GM18499 (cell line): ENCODE data around the gene DYNLT3.

Experiments
- ATAC-seq: cut with Tn5 transposase; IDR thresholded peaks from one replicate; pipeline ENCODE4 v1.9.1; 2021; ENCODE audit warnings: moderate number of reproducible peaks; ENCODE audit not compliant: insufficient read depth, unreplicated experiment

The DYNLT3 gene

DNA sequence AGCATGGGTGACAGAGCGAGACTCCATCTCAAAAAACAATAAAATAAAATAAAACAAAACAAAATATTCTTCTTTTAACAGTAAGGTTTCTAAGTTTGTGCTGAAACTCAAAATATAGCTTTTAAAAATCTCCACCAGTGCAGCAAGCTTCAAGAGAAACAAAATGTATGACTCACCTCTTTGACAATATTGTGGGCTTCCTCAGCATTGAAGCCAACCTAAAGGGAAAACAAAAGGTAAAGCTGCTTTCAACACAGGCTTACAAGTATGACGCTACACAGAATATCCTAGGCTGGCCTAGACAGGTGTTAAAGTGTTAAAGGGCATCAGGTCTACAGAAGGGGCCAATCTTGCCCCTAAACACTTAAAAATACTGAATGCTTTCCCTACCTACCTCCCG, 1.2 kb downstream of the DYNLT3 start:
- no peak for ATAC-seq

DNA sequence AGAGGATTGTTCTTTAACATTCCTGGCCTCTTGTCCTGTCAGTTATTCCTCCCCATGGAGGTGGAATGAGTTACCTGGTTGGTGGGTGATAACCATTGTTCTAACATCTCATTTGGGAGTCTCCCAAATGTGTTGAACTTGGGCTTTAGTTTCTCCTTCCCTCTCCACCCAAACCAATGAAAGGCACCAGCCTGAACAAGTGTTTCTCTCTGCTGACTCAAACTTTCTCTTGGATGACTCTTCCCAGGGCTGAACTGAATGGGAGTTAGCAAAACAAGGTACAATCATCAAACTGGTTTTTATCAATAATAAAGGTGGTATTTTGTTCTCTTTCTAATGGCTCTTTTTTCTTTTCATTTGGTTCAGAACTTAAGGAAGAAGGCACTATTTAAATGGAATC, 2.7 kb downstream of the DYNLT3 start:
- no peak for ATAC-seq

DNA sequence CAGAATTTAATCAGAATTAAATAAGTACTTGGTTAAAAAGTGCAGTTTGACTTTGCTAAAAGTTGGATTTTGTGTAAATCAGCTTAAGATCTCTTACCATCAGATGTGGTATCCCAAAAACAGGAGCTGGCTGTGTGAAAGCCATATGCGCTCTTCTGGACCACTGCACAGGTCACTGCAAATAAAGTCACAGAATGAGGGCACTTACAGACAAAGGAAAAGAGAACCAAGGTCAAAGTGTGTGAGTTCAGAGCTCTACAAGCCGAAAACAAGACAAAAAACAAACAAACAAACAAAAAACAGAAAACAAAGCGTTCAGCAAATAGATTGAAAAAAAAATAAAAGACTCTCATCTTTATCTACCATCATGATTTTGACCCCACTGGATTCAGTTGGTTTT, 6.4 kb downstream of the DYNLT3 start:
- no peak for ATAC-seq

DNA sequence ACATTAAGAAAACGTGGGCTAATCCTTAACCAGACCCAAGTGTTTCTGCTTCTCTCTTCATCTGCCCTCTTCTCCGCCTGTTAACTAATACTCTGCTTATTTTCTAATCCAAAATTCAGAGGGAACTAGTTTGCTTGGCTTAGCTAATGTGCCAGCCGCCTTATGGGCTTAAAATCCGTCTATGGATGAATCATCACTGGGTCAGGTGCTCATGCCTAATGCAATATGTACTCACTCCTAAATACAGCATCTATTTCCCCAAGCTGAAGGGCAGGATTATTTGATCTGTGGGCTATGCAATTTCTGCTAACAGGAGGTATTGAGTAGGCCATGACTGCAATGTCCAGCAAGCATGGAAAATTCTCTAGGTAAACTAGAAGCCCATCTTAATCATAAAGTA, 12.4 kb downstream of the DYNLT3 start:
- ATAC-seq, result no peak

DNA sequence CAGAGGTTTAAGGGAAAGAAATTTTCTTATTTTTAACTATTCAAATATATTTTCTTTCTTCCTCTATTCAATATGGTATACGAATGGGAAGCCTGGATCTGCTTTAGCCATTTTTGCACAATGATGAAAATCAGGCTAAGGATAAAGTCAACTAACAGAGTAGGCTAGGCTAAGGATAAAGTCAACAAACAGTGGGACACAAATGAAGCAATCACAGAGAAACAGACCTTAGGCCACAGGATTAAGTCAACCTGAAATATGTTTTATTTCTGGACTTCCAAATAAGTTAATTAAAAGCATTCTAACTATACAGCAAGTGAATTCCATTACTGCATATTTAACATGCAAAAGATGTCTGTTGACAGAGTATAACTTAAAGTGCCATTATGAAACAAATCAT, 17.0 kb downstream of the DYNLT3 start:
- ATAC-seq, result no peak

DNA sequence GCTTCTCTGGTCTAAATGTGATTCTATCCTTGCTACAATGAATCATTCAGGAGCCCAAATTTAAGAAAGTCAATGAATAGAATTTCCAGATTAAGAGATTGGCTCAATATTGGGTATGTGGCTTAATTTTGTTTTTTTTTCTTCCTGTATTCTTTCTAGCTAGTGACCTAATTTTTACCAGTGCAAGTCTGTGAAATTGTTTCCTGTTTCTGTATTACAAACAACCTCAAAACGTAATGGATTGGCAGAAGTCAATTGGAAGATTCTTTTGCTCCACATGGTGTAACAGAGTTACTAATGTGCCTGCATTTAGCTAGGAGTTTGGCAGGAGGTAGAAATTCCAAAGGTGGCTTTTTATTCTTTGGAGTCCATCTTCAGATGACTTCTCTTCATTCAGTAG, 17.6 kb downstream of the DYNLT3 start:
- ATAC-seq, result no peak

DNA sequence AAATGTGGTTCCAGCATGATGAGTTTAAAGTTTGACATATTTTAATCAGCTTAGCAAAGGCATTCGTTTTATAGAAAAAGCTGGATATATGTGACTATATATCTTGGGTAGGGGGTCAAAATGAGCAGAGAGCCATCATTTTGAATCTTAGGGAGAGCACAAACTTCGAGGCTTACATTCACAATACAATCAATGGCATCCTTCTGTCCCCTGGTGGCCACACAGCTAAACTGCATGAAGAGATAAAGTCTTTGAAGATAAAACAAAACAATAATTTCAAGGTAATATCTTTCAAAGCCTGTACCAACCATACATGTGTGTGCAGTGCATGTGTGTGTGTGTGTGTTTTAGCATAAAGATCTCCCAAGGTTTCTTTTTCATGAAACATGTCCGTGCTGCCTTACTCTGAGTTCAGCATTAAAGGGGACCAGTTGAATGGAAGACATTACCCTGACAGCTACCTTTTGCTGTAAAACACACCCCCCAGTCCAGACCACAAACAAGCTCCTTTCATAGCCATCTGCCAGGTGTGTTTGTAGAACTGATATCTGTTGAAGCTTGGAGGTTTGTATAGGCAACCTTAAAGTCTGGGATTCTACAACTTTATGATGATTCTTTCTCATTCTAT, 22.0 kb downstream of the DYNLT3 start:
- ATAC-seq, result peak; percentile 76

DNA sequence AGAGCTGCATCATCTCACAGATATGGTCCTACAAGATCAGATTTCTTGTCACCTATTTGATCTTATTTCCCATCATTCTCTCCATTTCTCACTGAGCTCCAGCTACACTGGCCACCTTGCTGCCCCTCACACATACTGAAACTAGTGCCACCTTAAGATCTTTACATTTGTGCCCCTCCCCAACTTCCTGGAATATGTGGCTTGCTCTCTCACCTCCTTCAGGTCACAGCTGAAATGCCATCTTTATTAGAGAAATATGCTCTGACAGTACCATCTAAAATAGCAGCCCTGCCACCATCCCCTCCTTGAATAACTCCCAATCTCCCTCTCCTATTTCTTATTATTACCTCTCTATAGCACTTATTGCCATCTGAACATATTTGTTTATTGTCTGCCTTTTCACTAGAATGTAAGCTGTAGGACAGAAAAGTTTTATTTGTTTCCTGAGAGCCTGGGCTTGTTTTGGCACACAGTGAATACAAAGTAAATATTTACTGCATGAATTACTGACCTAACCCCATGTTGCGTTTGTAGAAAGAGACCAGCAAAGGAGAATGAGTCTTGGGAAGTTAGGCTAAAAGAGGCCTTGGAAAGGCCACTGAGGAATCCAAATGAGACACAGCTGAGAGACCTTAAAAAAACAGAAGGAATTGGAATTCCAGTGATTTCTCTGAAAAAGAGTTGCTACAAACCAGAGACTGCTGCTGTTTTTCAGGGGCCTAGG, 22.7 kb downstream of the DYNLT3 start:
- ATAC-seq, result no peak

DNA sequence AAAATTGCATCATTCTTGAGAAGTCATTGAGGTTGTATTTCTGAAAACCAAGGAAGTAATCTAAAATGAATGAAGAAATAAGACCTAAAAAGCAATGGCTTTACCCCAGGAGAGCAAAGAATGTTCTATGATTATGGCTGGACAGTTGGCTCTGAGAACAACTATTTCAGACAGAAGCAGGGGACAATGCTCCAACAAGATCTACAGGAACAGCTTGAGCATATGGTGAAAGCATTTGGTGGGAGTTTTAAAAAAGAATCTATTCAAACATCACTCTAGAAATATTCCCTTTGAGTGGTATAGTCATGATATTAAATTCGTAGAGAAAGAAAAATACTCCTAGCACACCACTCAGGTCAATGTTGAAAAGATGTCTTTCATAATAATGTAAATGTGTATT, 26.7 kb downstream of the DYNLT3 start:
- ATAC-seq, result no peak

DNA sequence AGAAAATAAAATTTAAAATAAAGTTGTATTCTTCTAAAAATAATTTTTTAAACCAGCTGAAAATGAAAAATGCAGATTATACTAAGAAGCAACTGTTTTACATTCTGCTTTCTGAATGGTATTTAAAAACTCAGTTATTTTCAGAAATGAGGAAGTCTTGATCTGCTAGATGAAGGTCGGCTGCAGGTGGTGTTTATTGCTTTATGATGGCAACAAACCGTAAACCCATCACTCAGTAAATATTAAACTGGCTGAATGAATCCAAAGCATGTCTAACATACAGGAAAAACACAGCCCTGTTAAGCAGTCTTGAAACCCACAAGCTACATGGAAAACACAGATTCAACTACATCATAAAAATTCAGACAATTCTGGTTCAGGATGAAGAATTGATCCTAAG, 29.3 kb downstream of the DYNLT3 start:
- ATAC-seq, result no peak

DNA sequence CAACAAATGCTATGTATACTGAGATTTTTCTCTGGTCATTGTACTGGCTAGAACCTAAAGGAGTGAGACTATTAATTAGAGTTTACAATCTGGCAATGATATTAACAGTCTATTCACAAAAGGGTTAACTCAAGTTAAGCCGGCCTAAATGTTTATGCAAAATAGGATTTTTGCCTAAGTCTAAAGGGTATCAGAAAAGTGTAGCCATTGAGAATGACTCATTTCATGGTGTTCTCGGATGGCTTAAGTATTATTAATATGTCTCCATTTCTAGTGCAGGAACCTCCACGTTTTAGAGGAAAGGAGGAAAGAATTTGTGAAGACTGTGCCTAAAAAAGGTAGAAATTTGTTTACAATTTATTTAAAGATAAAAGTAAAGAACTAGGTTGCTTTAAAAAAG, 29.8 kb downstream of the DYNLT3 start:
- no peak for ATAC-seq

DNA sequence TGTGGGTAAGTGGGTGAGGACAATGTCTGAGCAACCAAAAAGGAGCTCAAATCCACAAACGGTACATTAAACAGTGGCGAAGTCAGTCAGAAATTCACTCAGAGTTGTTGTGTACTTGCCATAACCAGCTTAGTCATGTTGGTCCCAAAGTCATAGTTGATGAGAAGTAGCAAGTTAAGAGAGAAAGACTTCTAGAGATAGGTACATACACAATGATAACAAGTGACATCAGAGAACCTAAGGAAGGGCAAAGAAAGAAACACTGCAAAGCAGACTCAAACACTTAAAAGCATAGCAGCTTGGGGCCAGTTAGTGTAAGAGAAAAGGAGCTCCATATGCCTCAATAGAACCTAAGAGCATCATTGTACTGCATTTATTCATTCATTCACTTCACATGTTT, 30.2 kb downstream of the DYNLT3 start:
- no peak for ATAC-seq

DNA sequence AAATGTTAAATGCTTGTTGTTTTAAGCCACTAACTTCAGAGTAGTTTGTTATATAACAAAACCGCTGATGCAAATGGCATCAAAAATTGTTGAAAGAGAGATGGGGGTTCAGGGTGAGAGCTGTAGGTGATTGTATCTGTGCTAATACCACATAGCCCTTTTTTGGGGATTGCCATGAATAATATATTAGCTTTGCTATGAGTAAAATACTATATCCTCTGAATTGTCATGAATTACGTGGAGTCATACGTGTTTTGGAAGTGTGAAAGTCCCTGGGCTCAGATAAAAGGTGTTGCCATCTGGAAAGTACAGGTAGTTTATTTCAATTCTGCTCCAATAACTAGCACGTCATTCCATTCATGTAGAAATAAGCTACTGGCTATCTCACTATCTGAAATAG, 30.6 kb downstream of the DYNLT3 start:
- no peak for ATAC-seq

DNA sequence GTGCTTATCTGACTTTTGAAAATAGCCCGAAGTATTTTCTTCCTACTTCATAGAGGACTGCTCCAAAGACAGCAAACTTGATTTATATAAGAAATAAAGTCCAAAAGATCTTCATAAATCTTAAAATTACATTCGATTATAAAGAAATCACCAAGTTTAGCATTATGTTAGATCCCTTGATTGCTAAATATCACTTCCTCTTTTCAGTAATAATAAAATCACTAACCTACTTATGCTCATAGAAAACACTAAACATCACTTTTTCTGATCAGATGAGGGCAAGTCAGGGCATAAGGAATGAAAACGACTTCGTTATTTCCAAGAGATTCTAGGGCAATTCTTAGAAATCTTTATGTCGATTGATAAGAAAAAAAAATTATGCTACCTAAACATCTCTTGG, 32.0 kb downstream of the DYNLT3 start:
- ATAC-seq, result peak; percentile 33

DNA sequence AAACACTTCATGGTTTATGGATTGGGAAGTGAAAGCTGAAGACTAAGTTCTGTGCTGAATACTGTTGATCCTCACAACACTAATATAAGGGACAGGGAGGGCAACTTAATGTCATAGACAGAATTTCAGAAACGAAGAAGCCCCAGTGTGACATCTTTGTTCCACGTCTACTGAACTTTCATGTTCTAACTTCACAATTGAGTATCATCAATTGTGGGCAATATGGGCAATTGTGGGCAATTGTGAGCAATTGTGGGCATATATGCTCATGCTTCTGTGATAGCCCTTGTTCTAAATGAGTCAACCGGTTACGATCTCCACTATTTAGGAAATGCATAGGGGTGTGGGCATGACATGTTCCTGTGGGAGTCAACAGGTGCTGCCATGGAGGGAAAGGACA, 33.8 kb downstream of the DYNLT3 start:
- ATAC-seq, result no peak

DNA sequence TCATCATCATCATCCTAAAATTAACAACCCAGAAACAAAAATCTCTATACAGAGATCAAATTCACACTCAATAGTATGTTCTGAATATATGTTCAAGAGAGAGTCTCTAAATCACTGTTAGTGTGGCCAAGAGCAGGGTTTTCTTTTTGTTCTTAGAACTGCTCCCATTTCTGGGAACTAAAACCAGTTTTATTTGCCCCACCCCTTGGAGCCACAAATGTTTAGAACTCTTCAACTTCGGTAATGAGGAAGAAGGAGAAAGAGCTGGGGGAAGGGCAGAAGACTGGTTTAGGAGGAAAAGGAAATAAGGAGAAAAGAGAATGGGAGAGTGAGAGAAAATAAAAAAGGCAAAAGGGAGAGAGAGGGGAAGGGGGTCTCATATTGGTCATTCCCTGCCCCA, 35.3 kb downstream of the DYNLT3 start:
- ATAC-seq, result no peak

DNA sequence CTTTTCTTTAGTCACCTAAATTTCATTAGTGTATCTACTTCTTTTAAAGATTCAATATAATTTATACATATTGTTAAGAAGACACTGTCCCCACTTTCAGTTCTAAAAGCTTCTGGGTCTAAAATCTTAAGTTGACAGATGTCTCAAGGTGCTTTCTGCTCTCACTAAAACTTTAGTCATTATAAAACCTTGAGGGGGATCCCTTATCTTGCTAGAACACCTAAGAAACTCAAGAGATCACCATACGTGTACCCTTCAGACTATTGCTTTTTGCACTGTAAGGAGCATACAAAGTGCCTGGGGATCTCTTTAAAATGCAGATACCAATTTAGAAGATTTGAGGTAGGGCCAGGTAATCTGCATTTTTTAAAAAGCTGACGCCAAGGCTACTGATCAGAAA, 37.4 kb downstream of the DYNLT3 start:
- ATAC-seq, result no peak

DNA sequence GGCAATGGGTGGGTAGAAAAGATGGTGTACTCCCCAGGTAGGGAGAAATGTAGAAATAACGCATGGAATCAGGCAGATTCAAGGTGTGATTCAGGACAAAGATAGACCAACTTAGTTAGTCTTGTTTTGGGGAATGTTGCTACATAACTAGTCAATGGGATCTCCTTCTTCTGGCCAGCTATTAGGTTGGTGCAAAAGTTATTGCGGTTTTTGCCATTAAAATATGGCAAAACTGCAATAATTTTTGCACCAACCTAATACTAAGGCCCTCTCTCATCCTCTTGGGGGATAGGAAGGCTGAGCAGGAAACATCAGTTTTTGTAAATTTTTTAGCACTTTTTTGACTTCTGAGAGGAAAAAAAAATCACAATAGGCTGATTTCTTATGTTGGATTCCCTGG, 44.3 kb downstream of the DYNLT3 start:
- no peak for ATAC-seq

DNA sequence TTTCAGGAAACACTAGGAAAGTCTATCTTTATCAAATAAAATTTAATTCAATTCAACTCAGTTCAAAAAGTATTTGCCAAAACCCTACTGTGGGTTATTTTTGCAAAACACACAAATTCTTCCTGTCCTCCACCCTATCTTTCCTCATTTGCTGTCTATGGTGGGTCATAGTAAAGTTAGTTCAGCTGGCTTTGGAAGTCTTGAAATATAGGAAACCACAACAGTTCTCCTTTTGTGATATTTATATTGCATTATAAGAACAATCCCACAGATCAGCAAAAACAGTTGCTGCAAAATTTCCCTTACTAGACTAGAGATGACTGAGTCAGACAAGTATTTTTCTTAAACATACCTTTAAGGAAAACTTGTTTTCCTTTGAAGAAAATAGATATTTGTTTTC, 45.3 kb downstream of the DYNLT3 start:
- no peak for ATAC-seq

DNA sequence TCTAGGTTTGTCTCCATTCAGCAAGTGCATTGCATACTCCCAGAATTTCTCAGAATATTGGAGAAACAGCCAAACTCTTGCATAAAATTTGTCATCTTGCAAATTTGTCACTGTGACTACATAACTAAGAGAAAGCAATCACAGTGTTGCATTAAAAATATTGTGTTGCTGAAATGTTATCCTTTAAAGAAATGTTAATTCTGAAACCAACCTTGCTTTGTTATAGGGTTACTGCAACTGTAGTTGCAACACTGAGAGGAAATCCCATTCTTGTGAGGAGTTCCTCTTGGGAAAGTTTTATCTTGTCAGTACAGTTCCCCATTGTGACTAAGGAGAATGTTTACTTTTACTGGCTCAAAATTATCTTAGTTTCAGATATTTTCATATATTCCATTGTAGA, 46.7 kb downstream of the DYNLT3 start:
- no peak for ATAC-seq

DNA sequence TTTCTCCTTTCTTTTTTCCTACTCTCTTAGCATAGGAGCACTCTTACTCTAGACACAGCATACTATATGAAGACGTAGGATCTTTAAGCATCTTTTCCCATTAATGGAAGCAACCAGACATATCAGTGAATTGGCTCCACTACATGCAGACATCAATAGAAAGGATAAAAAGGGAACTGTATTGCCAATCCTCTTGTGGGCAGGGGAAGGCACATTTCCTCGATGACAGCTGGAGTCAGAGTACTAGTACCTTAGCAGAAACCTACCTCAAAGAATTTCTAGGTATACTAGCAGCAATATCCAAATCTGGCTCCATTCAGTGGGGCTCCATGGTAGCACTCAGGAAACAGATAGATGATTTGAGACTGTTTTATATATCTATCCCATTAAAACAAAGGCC, 47.4 kb downstream of the DYNLT3 start:
- ATAC-seq, result no peak

DNA sequence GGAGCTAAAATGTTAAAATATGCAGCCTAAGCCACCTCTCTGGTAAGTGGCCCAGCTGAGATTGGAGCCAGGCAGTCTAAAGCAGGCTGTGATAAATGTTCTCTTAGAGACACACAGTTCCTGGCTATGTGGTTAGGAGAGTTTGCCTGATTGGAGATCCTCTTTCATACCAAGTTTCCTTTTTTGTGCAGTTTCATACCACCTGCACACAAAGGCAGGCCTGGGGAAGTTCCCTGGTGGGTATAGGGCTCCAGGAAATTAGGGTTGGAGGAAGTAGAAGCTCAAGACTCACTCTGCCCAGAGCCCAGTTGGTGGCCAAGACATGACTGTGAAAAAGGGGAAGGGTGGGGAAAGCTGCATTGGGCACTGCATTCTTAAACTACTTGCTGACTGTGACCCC, 50.6 kb downstream of the DYNLT3 start:
- peak; percentile 69 for ATAC-seq
